OCI-LY1 (cell line): ENCODE results near the gene FAM199X.

Experiments used
- H2AFZ ChIP-seq: fragments of 200-600 bp; sonication (generic), shearing (Covaris generic); 2 replicates; pipeline ENCODE4 v1.6.0; 2014; ENCODE audit warnings: antibody characterized with exemption, mild to moderate bottlenecking, low read length
- H3F3A ChIP-seq: fragments of 200-600 bp; sonication (generic), shearing (Covaris generic); 2 replicates; pipeline ENCODE4 v1.6.0; 2014; ENCODE audit warnings: mild to moderate bottlenecking, antibody characterized with exemption, low read length, moderate library complexity; ENCODE audit not compliant: insufficient read depth
- H3K27ac ChIP-seq: fragments of 200-600 bp; sonication (generic); 2 replicates; pipeline ENCODE4 v1.5.1; 2014; ENCODE audit warnings: low read length, mixed run types, mild to moderate bottlenecking, low read depth; ENCODE audit not compliant: poor library complexity, severe bottlenecking
- H3K27me3 ChIP-seq: fragments of 200-600 bp; sonication (generic); 2 replicates; pipeline ENCODE4 v1.6.0; 2014; ENCODE audit warnings: antibody characterized with exemption, mild to moderate bottlenecking, low read length, moderate library complexity; ENCODE audit not compliant: insufficient read depth
- H3K36me3 ChIP-seq: fragments of 200-600 bp; sonication (generic); 2 replicates; pipeline ENCODE4 v1.6.1; 2014; ENCODE audit warnings: mild to moderate bottlenecking, antibody characterized with exemption, low read length, moderate library complexity, mixed read lengths; ENCODE audit not compliant: insufficient read depth
- H3K4me1 ChIP-seq: fragments of 200-600 bp; sonication (generic); 2 replicates; pipeline ENCODE4 v1.5.1; 2014; ENCODE audit warnings: mild to moderate bottlenecking, low read length, moderate library complexity; ENCODE audit not compliant: insufficient read depth, severe bottlenecking
- H3K4me2 ChIP-seq: fragments of 200-600 bp; sonication (generic), shearing (Covaris generic); 2 replicates; pipeline ENCODE4 v1.6.1; 2014; ENCODE audit warnings: low read length
- H3K4me3 ChIP-seq: fragments of 200-600 bp; sonication (generic); 2 replicates; pipeline ENCODE4 v1.5.1; 2014; ENCODE audit warnings: low read length, low read depth, mild to moderate bottlenecking, mixed read lengths; ENCODE audit not compliant: poor library complexity, severe bottlenecking
- H3K79me2 ChIP-seq: fragments of 200-600 bp; shearing (Covaris generic); 2 replicates; pipeline ENCODE4 v1.6.1; 2016; ENCODE audit warnings: mixed run types, low read length, mixed read lengths; ENCODE audit not compliant: insufficient read depth
- H3K9ac ChIP-seq: fragments of 200-600 bp; sonication (generic), shearing (Covaris generic); 2 replicates; pipeline ENCODE4 v1.6.1; 2014; ENCODE audit warnings: mild to moderate bottlenecking, low read length, mixed read lengths
- H3K9me2 ChIP-seq: fragments of 200-600 bp; sonication (generic), shearing (Covaris generic); 2 replicates; pipeline ENCODE4 v1.6.1; 2014; ENCODE audit warnings: low read depth, mild to moderate bottlenecking, low read length, mixed read lengths
- H3K9me3 ChIP-seq: fragments of 200-600 bp; shearing (Covaris generic); 2 replicates; pipeline ENCODE4 v1.6.1; 2014; ENCODE audit warnings: low read length, mixed read lengths
- H4K20me1 ChIP-seq: fragments of 200-600 bp; sonication (generic), shearing (Covaris generic); 2 replicates; pipeline ENCODE4 v1.6.0; 2016; ENCODE audit warnings: mild to moderate bottlenecking, low read length; ENCODE audit not compliant: insufficient read depth
- CTCF ChIP-seq: fragments of 200-600 bp; sonication (generic), shearing (Covaris generic); IDR thresholded peaks from 2 replicates; pipeline ENCODE4 v1.5.1; 2017; ENCODE audit warnings: mild to moderate bottlenecking, antibody characterized with exemption, low read length, moderate library complexity, mixed read lengths
- EZH2 ChIP-seq: fragments of 200-600 bp; sonication (generic), shearing (Covaris generic); IDR thresholded peaks from 2 replicates; pipeline ENCODE4 v1.8.0; 2017; ENCODE audit warnings: borderline replicate concordance, mixed run types, mild to moderate bottlenecking, antibody characterized with exemption, low read length, moderate library complexity, mixed read lengths

FAM199X gene

GRCh38 chrX:104122829-104123228 lies 43.4 kb upstream of the FAM199X start:
- no peaks in the 10 kb centered on the region for H3K36me3 ChIP-seq
- H3K79me2 ChIP-seq = no peaks in the 10 kb centered on the region
- H3F3A ChIP-seq = no peaks in the 10 kb centered on the region
- H3K27me3 ChIP-seq = no peaks in the 10 kb centered on the region
- no peak overlapping the region for H3K27ac ChIP-seq
- H3K4me3 ChIP-seq = no peak overlapping the region
- no peaks in the 10 kb centered on the region for H3K9me3 ChIP-seq
- peaks cover 9% of the 10 kb centered on the region for H3K4me1 ChIP-seq
- no peaks in the 10 kb centered on the region for H3K9me2 ChIP-seq
- no peak overlapping the region; the same call in 1 of the 2 replicates for H3K4me2 ChIP-seq
- no peak for TF ChIP-seq EZH2
- no peak for TF ChIP-seq CTCF
- H4K20me1 ChIP-seq = no peaks in the 10 kb centered on the region
- no peak overlapping the region for H2AFZ ChIP-seq
- H3K9ac ChIP-seq = no peak overlapping the region

GRCh38 chrX:104126856-104127255 lies 39.4 kb upstream of the FAM199X start:
- Histone ChIP-seq H3K9me2 (no peaks in the 10 kb centered on the region), H3K4me2 (no peak overlapping the region), H3K9me3 (no peaks in the 10 kb centered on the region), H3K4me3 (no peak overlapping the region), H3K27me3 (no peaks in the 10 kb centered on the region), H2AFZ (no peak overlapping the region), H3F3A (no peaks in the 10 kb centered on the region), H3K9ac (no peak overlapping the region), H3K4me1 (peaks cover 9% of the 10 kb centered on the region), H3K36me3 (no peaks in the 10 kb centered on the region), H3K27ac (no peak overlapping the region), H3K79me2 (no peaks in the 10 kb centered on the region), H4K20me1 (no peaks in the 10 kb centered on the region)
- TF ChIP-seq EZH2 (no peak), CTCF (no peak)

GRCh38 chrX:104130808-104131207 lies 35.4 kb upstream of the FAM199X start:
- TF ChIP-seq EZH2 (no peak), CTCF (no peak)
- no peak overlapping the region for H3K4me2 ChIP-seq

More at GRCh38 chrX:104130808-104131207, 35.4 kb upstream of the FAM199X start:
- Histone ChIP-seq H3K36me3 (no peaks in the 10 kb centered on the region), H3K9me3 (no peaks in the 10 kb centered on the region), H3K27me3 (no peaks in the 10 kb centered on the region), H2AFZ (no peak overlapping the region), H3K4me1 (no peaks in the 10 kb centered on the region), H3F3A (no peaks in the 10 kb centered on the region), H3K4me3 (no peak overlapping the region), H3K27ac (no peak overlapping the region), H4K20me1 (no peaks in the 10 kb centered on the region), H3K9ac (no peak overlapping the region), H3K9me2 (no peaks in the 10 kb centered on the region), H3K79me2 (no peaks in the 10 kb centered on the region)
